Nephron (organoid): ENCODE results near the gene KIF26B.

ENCODE experiments used
- H3K27ac Mint-ChIP-seq, 3 experiments: 2 replicates each; pipeline ENCODE4 v1.8.0; 2020; ENCODE audit warnings: mixed read lengths in 3 of 3, mild to moderate bottlenecking in 2 of 3, moderate library complexity in 1 of 3
- H3K27me3 Mint-ChIP-seq: 2 replicates; pipeline ENCODE4 v1.8.0; 2021; ENCODE audit warnings: low read depth, mild to moderate bottlenecking, moderate library complexity, mixed read lengths
- H3K36me3 Mint-ChIP-seq: 2 replicates; pipeline ENCODE4 v1.8.0; 2020; ENCODE audit warnings: low read depth, mixed read lengths
- H3K4me1 Mint-ChIP-seq: 2 replicates; pipeline ENCODE4 v1.8.0; 2020; ENCODE audit warnings: mixed read lengths
- H3K4me3 Mint-ChIP-seq, 3 experiments: 2 replicates each; pipeline ENCODE4 v1.8.0; 2020; ENCODE audit warnings: mild to moderate bottlenecking in 3 of 3, mixed read lengths in 3 of 3, moderate library complexity in 2 of 3
- H3K9me3 Mint-ChIP-seq: 2 replicates; pipeline ENCODE4 v1.8.0; 2020; ENCODE audit warnings: mixed read lengths
- CTCF ChIP-seq, 3 experiments: fragments of 200-600 bp; sonication (generic); IDR thresholded peaks; one replicate each; pipeline ENCODE4 v1.5.0; 2021; ENCODE audit warnings: antibody characterized with exemption in 3 of 3; ENCODE audit not compliant: unreplicated experiment in 3 of 3

The KIF26B gene

DNA sequence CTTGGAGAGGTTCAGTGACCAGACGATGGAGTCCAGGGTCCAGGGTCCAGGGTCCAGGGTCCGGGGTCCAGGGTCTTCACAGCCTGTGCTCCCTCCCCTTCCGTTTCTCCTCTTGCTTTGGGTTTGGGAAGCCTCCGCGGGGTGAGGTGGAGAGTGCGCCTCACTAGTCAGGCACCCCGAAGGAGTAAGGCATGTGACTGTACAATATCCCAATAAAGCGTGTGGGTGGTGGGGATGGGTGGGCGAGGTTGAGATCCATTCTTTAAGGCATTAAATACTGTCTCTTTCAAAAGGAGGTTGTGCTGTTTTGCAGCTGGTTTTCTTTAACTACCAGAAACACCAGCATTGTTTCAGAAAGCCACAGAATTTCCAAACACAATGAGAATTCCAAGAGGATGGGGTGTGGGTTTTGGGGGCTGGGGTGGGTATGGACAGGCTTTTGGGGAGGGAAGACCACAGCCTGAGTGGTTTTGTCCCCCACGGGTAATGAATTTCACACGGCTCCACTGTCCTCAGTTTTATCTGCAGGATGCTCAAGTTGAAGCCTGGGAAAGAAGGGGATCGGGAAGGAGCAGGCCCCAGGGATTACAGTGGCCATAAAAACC is 65.7 kb downstream of the KIF26B start:
- H3K27ac Mint-ChIP-seq, result peak overlapping the region; percentile 25 to 36 (median 28)
- TF ChIP-seq CTCF (IDR thresholded peaks at IDR 0.05; ENCODE audit: unreplicated experiment in 3 of 3), result no peak
- peaks cover 9% of the 10 kb centered on the region for H3K27me3 Mint-ChIP-seq
- no peaks in the 10 kb centered on the region for H3K36me3 Mint-ChIP-seq
- no peaks in the 10 kb centered on the region for H3K9me3 Mint-ChIP-seq
- H3K4me1 Mint-ChIP-seq, result peaks cover 32% of the 10 kb centered on the region
- H3K4me3 Mint-ChIP-seq, result no peak overlapping the region

DNA sequence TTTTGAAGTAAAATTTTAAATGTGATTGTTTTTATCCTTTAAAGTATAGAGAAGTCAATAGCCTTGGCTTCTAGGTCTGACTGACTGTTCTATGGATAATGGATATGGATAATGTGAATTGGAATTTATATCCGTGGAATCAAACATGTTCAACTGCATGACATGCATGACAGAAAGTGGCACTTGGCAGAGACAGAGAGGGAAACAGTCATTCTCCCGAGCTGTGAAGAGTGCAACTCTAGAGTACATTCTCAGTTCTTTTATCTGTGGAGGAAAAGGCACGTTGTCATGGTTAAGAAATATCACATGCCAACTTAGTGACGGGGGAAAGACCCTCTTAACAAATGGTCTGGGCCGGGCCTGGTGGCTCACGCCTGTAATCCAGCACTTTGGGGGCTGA is 67.0 kb downstream of the KIF26B start:
- H3K36me3 Mint-ChIP-seq, result no peaks in the 10 kb centered on the region
- no peak overlapping the region for H3K4me3 Mint-ChIP-seq
- peaks cover 9% of the 10 kb centered on the region for H3K27me3 Mint-ChIP-seq
- peaks cover 32% of the 10 kb centered on the region for H3K4me1 Mint-ChIP-seq
- H3K27ac Mint-ChIP-seq, result no peak overlapping the region
- TF ChIP-seq CTCF (IDR thresholded peaks at IDR 0.05; ENCODE audit: unreplicated experiment in 3 of 3), result no peak
- no peaks in the 10 kb centered on the region for H3K9me3 Mint-ChIP-seq

DNA sequence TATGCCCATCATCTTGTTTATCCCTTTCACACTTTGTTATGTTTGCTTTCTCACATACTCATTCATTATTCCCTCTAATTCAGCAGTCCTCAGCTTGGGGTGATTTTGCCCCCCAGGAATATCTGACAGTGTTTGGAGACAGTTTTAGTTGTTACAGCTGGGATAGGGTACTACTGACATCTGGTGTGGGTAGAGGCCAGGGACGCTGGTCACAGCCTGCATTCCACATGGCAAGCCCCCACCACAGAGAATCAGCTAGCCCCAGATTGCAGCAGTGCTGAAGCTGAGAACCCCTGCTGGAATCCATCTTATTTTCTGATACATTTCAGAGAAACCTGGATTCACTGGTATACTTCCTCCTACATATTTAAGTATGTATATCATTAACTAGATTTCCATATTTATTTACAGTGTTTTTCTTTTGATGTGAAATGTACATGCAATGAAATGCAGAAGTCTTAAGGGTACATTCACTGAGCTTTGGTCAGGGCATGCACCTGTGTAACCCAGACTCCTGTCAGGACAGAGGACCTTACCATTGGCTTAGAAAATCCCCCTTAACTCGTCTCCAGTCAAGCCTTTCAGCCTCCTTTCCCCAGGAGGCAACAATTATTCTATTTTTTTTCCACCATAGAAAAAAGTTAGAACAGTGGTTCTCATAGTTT is 68.3 kb downstream of the KIF26B start:
- Mint-ChIP-seq H3K27me3 (peaks cover 12% of the 10 kb centered on the region), H3K4me1 (peaks cover 29% of the 10 kb centered on the region), H3K9me3 (no peaks in the 10 kb centered on the region), H3K36me3 (no peaks in the 10 kb centered on the region), H3K27ac (peak overlapping the region in 2 of 3 experiments; percentile 43 to 70), H3K4me3 (no peak overlapping the region)
- TF ChIP-seq CTCF (IDR thresholded peaks at IDR 0.05; ENCODE audit: unreplicated experiment in 3 of 3), result no peak

DNA sequence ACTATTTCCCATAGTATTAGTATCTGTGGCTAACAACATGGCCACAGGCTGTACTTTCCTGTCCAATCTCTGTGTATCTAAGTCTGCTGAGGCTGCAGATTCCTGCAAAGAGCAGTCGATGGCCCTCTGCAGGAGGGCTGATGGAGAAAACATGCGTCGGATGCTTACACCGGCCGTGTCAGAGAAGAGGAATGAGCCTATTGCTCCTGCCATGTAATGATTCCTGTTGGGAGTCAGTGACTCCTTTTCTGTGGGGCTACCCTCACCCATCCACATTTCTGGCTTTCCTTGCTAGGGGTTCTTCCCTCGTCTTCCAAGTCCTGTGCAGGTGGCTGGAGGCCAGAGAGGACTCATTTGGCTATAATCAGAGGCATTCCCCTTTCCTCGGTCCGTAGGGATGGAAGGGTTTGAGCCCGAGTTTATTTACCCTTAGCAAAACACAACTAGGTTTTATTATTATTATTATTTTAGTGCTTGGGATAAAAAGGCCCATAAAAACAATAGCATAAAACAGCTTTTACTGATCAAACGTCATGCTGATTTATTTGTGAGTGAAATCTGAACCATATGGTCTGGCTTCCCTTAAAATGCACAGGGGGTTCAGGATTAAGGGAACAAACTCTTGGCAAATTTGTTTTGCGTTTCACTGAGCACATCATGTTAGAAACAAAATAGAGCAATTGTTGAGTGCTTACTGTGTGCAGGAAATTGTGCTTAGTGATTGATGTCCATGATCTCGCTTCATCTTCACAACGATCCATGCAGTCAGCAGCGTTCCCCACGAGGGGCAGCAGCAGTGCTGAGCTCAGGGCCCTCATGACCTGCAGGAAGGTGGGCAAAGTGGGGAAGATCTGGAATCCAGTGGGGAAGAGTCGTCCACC is 70.8 kb downstream of the KIF26B start:
- Mint-ChIP-seq H3K27me3 (peaks cover 12% of the 10 kb centered on the region), H3K9me3 (no peaks in the 10 kb centered on the region), H3K36me3 (peaks cover 4% of the 10 kb centered on the region), H3K4me1 (peaks cover 26% of the 10 kb centered on the region), H3K4me3 (peak overlapping the region in 1 of 3 experiments; percentile 11), H3K27ac (peak overlapping the region; percentile 61 to 81 (median 80))
- peak in 1 of 3 experiments; percentile 34 for TF ChIP-seq CTCF (IDR thresholded peaks at IDR 0.05; ENCODE audit: unreplicated experiment in 3 of 3)

GRCh38 chr1:245226203-245226499 is 71.4 kb downstream of the KIF26B start:
- peak overlapping the region in 2 of 3 experiments; percentile 80 to 81 for H3K27ac Mint-ChIP-seq
- H3K36me3 Mint-ChIP-seq, result peaks cover 7% of the 10 kb centered on the region
- peaks cover 8% of the 10 kb centered on the region for H3K27me3 Mint-ChIP-seq
- no peak overlapping the region for H3K4me3 Mint-ChIP-seq
- H3K4me1 Mint-ChIP-seq, result peaks cover 21% of the 10 kb centered on the region
- no peaks in the 10 kb centered on the region for H3K9me3 Mint-ChIP-seq
- TF ChIP-seq CTCF (IDR thresholded peaks at IDR 0.05; ENCODE audit: unreplicated experiment in 3 of 3), result no peak
